H1 (cell line): ENCODE data around the gene SPATA19. TPM values are rescaled to one million over a fixed set of nuclear protein-coding genes. Genes with fewer than 3 reads are reported as not detected.

ENCODE experiments used
- polyA plus RNA-seq, 7 experiments: library from polyadenylated mRNA; depleted of rRNA in 3 of 7; stranded (reverse) in 5 of 7; unstranded in 2 of 7; fragments of >200 nt in 5 of 7; fragments of 200-250 nt in 2 of 7; gene quantifications; 1 replicate in 5 of 7; 2 replicates in 1 of 7; 4 replicates in 1 of 7; pipeline versions ENCODE4 v1.2.1 to v1.2.3, GENCODE V29; 2011 to 2013; ENCODE audit warnings: missing spikeins in 2 of 7, mixed read lengths in 2 of 7
- total RNA-seq: library from RNA; stranded (reverse); fragmentation: NEBNext Ultra II Directional; extraction: Animal tissue kit (Norgen Biotek cat#: 25700); gene quantifications from 2 replicates; pipeline ENCODE4 v1.2.1, GENCODE V29; 2021
- TF ChIP-seq, protein P1 (sequence below): fragments of 300-600 bp; sonication (generic); IDR thresholded peaks from 2 replicates; pipeline ENCODE4 v1.7.1; 2012; ENCODE audit warnings: low read length, moderate library complexity, mild to moderate bottlenecking, inconsistent platforms; ENCODE audit not compliant: insufficient replicate concordance

The SPATA19 gene
- total and polyA plus RNA-seq, 2 of the 8 experiments (the other 6 are each of a cell fraction or from before 2014, with no cell fraction given) = not detected

DNA sequence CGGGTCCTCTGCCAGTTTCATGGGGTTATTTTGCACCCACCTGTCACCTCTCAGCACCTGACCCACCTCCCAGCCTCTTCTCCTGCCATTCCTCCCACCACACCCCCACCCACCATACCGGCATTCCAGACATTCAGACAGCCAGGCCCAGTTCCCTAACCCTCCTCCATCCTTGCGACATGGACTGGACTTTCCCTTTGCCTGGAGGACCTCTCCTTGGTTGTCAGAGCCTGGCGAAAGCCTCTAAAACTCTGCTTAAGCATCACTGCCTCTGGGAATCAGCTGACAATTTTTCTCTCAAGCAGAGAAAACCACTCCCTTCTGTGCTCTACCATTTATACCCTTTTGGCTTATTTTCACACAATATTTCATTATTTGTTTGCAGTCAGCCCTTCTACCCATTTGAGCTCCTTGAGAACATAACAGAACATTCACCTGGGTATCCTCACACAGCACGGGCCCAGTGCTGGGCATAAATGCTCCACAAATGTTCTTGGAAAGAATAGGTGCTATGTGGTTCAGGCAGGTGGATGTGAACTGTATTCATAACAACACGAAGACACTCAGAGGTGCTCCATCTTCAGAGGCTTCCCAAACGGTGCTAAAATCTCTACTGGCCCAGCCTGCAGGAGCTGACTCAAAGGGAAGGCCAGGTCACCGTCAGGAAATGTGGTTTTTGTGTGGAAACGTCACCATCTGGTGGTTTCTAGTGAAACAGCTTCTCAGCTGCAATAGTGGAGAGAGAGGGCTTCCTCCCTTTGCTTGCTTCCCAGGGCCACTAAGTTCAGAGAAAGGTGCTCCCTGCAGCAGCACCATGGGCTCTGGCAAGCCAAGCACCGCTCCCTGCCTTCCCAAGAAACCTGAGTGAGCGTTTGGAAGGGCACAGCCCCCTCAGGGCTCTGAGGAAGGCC, 10.4 kb downstream of the SPATA19 start (continued):
- TF ChIP-seq, protein P1, sequence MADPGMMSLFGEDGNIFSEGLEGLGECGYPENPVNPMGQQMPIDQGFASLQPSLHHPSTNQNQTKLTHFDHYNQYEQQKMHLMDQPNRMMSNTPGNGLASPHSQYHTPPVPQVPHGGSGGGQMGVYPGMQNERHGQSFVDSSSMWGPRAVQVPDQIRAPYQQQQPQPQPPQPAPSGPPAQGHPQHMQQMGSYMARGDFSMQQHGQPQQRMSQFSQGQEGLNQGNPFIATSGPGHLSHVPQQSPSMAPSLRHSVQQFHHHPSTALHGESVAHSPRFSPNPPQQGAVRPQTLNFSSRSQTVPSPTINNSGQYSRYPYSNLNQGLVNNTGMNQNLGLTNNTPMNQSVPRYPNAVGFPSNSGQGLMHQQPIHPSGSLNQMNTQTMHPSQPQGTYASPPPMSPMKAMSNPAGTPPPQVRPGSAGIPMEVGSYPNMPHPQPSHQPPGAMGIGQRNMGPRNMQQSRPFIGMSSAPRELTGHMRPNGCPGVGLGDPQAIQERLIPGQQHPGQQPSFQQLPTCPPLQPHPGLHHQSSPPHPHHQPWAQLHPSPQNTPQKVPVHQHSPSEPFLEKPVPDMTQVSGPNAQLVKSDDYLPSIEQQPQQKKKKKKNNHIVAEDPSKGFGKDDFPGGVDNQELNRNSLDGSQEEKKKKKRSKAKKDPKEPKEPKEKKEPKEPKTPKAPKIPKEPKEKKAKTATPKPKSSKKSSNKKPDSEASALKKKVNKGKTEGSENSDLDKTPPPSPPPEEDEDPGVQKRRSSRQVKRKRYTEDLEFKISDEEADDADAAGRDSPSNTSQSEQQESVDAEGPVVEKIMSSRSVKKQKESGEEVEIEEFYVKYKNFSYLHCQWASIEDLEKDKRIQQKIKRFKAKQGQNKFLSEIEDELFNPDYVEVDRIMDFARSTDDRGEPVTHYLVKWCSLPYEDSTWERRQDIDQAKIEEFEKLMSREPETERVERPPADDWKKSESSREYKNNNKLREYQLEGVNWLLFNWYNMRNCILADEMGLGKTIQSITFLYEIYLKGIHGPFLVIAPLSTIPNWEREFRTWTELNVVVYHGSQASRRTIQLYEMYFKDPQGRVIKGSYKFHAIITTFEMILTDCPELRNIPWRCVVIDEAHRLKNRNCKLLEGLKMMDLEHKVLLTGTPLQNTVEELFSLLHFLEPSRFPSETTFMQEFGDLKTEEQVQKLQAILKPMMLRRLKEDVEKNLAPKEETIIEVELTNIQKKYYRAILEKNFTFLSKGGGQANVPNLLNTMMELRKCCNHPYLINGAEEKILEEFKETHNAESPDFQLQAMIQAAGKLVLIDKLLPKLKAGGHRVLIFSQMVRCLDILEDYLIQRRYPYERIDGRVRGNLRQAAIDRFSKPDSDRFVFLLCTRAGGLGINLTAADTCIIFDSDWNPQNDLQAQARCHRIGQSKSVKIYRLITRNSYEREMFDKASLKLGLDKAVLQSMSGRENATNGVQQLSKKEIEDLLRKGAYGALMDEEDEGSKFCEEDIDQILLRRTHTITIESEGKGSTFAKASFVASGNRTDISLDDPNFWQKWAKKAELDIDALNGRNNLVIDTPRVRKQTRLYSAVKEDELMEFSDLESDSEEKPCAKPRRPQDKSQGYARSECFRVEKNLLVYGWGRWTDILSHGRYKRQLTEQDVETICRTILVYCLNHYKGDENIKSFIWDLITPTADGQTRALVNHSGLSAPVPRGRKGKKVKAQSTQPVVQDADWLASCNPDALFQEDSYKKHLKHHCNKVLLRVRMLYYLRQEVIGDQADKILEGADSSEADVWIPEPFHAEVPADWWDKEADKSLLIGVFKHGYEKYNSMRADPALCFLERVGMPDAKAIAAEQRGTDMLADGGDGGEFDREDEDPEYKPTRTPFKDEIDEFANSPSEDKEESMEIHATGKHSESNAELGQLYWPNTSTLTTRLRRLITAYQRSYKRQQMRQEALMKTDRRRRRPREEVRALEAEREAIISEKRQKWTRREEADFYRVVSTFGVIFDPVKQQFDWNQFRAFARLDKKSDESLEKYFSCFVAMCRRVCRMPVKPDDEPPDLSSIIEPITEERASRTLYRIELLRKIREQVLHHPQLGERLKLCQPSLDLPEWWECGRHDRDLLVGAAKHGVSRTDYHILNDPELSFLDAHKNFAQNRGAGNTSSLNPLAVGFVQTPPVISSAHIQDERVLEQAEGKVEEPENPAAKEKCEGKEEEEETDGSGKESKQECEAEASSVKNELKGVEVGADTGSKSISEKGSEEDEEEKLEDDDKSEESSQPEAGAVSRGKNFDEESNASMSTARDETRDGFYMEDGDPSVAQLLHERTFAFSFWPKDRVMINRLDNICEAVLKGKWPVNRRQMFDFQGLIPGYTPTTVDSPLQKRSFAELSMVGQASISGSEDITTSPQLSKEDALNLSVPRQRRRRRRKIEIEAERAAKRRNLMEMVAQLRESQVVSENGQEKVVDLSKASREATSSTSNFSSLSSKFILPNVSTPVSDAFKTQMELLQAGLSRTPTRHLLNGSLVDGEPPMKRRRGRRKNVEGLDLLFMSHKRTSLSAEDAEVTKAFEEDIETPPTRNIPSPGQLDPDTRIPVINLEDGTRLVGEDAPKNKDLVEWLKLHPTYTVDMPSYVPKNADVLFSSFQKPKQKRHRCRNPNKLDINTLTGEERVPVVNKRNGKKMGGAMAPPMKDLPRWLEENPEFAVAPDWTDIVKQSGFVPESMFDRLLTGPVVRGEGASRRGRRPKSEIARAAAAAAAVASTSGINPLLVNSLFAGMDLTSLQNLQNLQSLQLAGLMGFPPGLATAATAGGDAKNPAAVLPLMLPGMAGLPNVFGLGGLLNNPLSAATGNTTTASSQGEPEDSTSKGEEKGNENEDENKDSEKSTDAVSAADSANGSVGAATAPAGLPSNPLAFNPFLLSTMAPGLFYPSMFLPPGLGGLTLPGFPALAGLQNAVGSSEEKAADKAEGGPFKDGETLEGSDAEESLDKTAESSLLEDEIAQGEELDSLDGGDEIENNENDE = no peak
- TF ChIP-seq, all 59 proteins: peak for 2
